Vagina (tissue), 2 donors: ENCODE data around the gene FGF18. TPM values are rescaled to one million over a fixed set of nuclear protein-coding genes. Genes with fewer than 3 reads are reported as not detected.

Experiments used
- DNase-seq, 2 donors: peaks; one replicate each; pipeline ENCODE4 v3.0.0-alpha.2; 2017; ENCODE audit errors: extremely low spot score in 2 of 2
- H3K27ac ChIP-seq: fragments of 200-600 bp; sonication (generic); one replicate; pipeline ENCODE4 v1.5.1; 2019
- H3K27me3 ChIP-seq: fragments of 200-600 bp; sonication (generic); one replicate; pipeline ENCODE4 v1.5.1; 2019
- H3K36me3 ChIP-seq, 2 donors: fragments of 200-600 bp; sonication (generic); one replicate each; pipeline ENCODE4 v1.5.1; 2017 to 2019
- H3K4me1 ChIP-seq: fragments of 200-600 bp; sonication (generic); one replicate; pipeline ENCODE4 v1.5.1; 2019
- H3K4me3 ChIP-seq, 2 donors: fragments of 200-600 bp; sonication (generic); 1 replicate in 1 of 2; 2 replicates in 1 of 2; pipeline ENCODE4 v1.5.1; 2016 to 2019
- H3K9me3 ChIP-seq: fragments of 200-600 bp; sonication (generic); one replicate; pipeline ENCODE4 v1.5.1; 2019
- CTCF ChIP-seq, 3 experiments: fragments of 450-650 bp in 2 of 3; fragments of 200-600 bp in 1 of 3; sonication (generic) in 1 of 3; IDR thresholded peaks; one replicate each; pipeline ENCODE4 v1.5.1; 2017 to 2019; ENCODE audit warnings: antibody characterized with exemption in 3 of 3, mild to moderate bottlenecking in 2 of 3, moderate library complexity in 2 of 3
- POLR2A ChIP-seq, 2 donors: fragments of 450-650 bp; IDR thresholded peaks; one replicate each; pipeline ENCODE4 v1.6.1; 2017; ENCODE audit warnings: antibody characterized with exemption in 2 of 2, mild to moderate bottlenecking in 2 of 2, moderate library complexity in 2 of 2
- POLR2AphosphoS5 ChIP-seq, 2 donors: sonication (generic); formaldehyde crosslinking; IDR thresholded peaks; one replicate each; pipeline ENCODE4 v1.9.0; 2017; ENCODE audit warnings: antibody characterized with exemption in 2 of 2, mild to moderate bottlenecking in 2 of 2, low read depth in 1 of 2; ENCODE audit not compliant: insufficient read depth in 1 of 2
- intact Hi-C: fragments of 100-400 bp; cut with DNase I; formaldehyde crosslinking; loops from one replicate; pipeline ENCODE4 v1.15.1; 2023
- total RNA-seq: library from RNA; depleted of rRNA; stranded (reverse); fragments of >200 nt; gene quantifications from one replicate; pipeline ENCODE4 v1.2.3, GENCODE V29; 2016

FGF18 gene
- total RNA-seq, 1 donor from 2014 or later, result 1.7 TPM

DNA sequence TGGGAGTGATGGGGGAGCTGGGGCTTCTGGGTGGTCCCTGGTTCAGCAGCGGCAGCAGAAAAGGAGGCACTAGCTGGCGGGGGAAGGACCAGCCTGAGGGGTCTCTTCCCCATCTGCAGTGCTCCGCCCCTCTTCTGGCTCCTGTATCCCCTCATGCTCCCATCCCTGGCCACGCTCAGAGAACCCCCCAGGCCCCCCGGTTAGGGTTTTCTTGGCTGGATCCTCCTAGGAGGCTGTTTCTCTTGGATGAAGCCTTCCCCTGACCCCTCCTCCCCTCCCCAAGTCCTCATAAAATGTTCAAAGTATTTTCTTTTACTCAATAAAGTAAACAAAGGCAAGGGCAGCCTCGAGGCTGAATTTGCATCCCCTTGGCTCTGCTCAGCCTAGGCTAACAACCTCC is 60.8 kb downstream of the FGF18 start:
- DNase-seq, result no peak
- Histone ChIP-seq H3K4me1 (peaks cover 6% of the 10 kb centered on the region), H3K27ac (no peak overlapping the region), H3K27me3 (no peaks in the 10 kb centered on the region), H3K4me3 (no peak overlapping the region), H3K9me3 (no peaks in the 10 kb centered on the region), H3K36me3 (no peaks in the 10 kb centered on the region)
- intact Hi-C loops, result loop anchor here (10.0 kb wide), 1 partner anchor 155 kb away; no protein-coding TSS in a partner anchor
- TF ChIP-seq POLR2AphosphoS5 (IDR thresholded peaks at IDR 0.05; ENCODE audit: insufficient read depth in 1 of 2, low read depth in 1 of 2) (no peak), POLR2A (IDR thresholded peaks at IDR 0.05) (no peak), CTCF (IDR thresholded peaks at IDR 0.05) (no peak)

- Histone ChIP-seq H3K27me3 (no peaks in the 10 kb centered on the region), H3K4me1 (peaks cover 6% of the 10 kb centered on the region), H3K9me3 (no peaks in the 10 kb centered on the region), H3K27ac (no peak overlapping the region), H3K36me3 (no peaks in the 10 kb centered on the region), H3K4me3 (no peak overlapping the region)
- DNase-seq, result no peak
- no peak for TF ChIP-seq CTCF (IDR thresholded peaks at IDR 0.05)
- no peak for TF ChIP-seq POLR2A (IDR thresholded peaks at IDR 0.05)
- no peak for TF ChIP-seq POLR2AphosphoS5 (IDR thresholded peaks at IDR 0.05; ENCODE audit: insufficient read depth in 1 of 2, low read depth in 1 of 2)
- intact Hi-C loops, result loop anchor here (10.0 kb wide), 1 partner anchor 153 kb away; no protein-coding TSS in a partner anchor
Observed at GRCh38 chr5:171481571-171482433, 62.4 kb downstream of the FGF18 start.

GRCh38 chr5:171482434-171482730 is 62.9 kb downstream of the FGF18 start:
- no peak for TF ChIP-seq POLR2A (IDR thresholded peaks at IDR 0.05)
- TF ChIP-seq CTCF (IDR thresholded peaks at IDR 0.05), result no peak
- TF ChIP-seq POLR2AphosphoS5 (IDR thresholded peaks at IDR 0.05; ENCODE audit: insufficient read depth in 1 of 2, low read depth in 1 of 2), result no peak
- H3K27me3 ChIP-seq, result no peaks in the 10 kb centered on the region
- H3K4me1 ChIP-seq, result peaks cover 6% of the 10 kb centered on the region
- no peak overlapping the region for H3K27ac ChIP-seq
- H3K4me3 ChIP-seq, result no peak overlapping the region
- H3K9me3 ChIP-seq, result no peaks in the 10 kb centered on the region
- DNase-seq, result no peak
- intact Hi-C loops, result loop anchor here (10.0 kb wide), 1 partner anchor 152 kb away; no protein-coding TSS in a partner anchor
- no peaks in the 10 kb centered on the region for H3K36me3 ChIP-seq

GRCh38 chr5:171483551-171484135 is 64.2 kb downstream of the FGF18 start:
- peak overlapping the region; percentile 56 for H3K27ac ChIP-seq
- H3K4me1 ChIP-seq, result peaks cover 6% of the 10 kb centered on the region
- no peak for DNase-seq
- intact Hi-C loops, result loop anchor here (10.0 kb wide), 1 partner anchor 151 kb away; no protein-coding TSS in a partner anchor
- H3K9me3 ChIP-seq, result no peaks in the 10 kb centered on the region
- no peak overlapping the region for H3K4me3 ChIP-seq
- H3K27me3 ChIP-seq, result no peaks in the 10 kb centered on the region
- TF ChIP-seq CTCF (IDR thresholded peaks at IDR 0.05) (no peak), POLR2A (IDR thresholded peaks at IDR 0.05) (no peak), POLR2AphosphoS5 (IDR thresholded peaks at IDR 0.05; ENCODE audit: insufficient read depth in 1 of 2, low read depth in 1 of 2) (peak in 1 of 2 donors; percentile 75)
- no peaks in the 10 kb centered on the region for H3K36me3 ChIP-seq
